ENCODE results near the gene ARSG. TPM values are rescaled to one million over a fixed set of nuclear protein-coding genes. Genes with fewer than 3 reads are reported as not detected.

ARSG gene
- total and polyA plus RNA-seq, 2 of the 13 experiments (the other 11 are each of a cell fraction or from before 2014, with no cell fraction given) = 3.7 to 15.2 TPM

DNA sequence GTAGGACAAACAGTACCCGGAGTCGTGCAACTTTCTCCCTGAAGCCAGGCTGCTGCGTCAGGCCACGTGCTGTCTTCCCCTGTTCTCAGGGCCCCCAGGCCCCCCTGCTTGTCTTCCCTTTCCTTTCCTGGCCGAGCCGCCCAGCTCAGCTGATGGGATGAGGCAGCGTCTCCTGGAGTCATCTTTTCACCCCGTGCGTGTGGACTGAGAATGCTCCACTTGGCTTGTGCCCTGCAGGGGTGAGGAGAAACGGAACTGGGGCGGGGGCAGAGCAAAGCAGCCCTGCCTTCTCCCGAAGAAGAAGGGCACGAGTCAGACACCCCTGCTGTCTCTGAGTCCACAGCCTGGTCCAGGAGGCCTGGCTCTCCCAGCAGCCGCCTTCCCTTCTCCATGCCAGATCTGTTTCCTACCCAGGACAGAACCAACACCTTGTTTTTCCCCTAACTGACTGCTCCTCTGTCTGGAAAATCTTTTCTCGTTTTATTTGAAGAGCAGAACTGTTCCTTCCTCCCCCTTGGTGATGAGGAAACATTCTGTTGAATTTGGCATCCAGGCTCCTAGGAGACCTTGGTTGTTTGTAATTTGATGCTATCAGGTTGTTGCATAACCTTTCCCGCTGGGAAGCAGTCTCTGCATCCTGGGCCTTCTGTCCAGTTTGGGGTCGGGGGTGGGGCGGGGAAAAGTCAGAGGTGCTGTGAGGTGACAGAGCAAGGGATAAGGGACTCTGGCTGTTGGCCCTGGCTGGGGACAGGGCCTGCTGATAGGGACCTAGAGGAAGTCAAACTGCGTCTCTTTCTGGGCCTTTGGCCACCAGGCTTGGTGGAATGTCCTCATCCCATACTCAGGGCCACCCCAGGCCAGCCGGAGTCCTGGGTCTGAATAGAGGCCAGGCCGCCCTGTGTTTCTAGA is 87.2 kb downstream of the ARSG start (continued):
- TF ChIP-seq KMT2B (CRISPR knock-in tag; IDR thresholded peaks at IDR 0.05) = peak; percentile 58; the same call in 1 of the 2 replicates
- TF ChIP-seq, protein P1, sequence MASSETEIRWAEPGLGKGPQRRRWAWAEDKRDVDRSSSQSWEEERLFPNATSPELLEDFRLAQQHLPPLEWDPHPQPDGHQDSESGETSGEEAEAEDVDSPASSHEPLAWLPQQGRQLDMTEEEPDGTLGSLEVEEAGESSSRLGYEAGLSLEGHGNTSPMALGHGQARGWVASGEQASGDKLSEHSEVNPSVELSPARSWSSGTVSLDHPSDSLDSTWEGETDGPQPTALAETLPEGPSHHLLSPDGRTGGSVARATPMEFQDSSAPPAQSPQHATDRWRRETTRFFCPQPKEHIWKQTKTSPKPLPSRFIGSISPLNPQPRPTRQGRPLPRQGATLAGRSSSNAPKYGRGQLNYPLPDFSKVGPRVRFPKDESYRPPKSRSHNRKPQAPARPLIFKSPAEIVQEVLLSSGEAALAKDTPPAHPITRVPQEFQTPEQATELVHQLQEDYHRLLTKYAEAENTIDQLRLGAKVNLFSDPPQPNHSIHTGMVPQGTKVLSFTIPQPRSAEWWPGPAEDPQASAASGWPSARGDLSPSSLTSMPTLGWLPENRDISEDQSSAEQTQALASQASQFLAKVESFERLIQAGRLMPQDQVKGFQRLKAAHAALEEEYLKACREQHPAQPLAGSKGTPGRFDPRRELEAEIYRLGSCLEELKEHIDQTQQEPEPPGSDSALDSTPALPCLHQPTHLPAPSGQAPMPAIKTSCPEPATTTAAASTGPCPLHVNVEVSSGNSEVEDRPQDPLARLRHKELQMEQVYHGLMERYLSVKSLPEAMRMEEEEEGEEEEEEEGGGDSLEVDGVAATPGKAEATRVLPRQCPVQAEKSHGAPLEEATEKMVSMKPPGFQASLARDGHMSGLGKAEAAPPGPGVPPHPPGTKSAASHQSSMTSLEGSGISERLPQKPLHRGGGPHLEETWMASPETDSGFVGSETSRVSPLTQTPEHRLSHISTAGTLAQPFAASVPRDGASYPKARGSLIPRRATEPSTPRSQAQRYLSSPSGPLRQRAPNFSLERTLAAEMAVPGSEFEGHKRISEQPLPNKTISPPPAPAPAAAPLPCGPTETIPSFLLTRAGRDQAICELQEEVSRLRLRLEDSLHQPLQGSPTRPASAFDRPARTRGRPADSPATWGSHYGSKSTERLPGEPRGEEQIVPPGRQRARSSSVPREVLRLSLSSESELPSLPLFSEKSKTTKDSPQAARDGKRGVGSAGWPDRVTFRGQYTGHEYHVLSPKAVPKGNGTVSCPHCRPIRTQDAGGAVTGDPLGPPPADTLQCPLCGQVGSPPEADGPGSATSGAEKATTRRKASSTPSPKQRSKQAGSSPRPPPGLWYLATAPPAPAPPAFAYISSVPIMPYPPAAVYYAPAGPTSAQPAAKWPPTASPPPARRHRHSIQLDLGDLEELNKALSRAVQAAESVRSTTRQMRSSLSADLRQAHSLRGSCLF (CRISPR knock-in tag; IDR thresholded peaks at IDR 0.05; ENCODE audit: borderline replicate concordance) = no peak
- TF ChIP-seq, protein P2, sequence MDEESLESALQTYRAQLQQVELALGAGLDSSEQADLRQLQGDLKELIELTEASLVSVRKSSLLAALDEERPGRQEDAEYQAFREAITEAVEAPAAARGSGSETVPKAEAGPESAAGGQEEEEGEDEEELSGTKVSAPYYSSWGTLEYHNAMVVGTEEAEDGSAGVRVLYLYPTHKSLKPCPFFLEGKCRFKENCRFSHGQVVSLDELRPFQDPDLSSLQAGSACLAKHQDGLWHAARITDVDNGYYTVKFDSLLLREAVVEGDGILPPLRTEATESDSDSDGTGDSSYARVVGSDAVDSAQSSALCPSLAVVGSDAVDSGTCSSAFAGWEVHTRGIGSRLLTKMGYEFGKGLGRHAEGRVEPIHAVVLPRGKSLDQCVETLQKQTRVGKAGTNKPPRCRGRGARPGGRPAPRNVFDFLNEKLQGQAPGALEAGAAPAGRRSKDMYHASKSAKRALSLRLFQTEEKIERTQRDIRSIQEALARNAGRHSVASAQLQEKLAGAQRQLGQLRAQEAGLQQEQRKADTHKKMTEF (CRISPR knock-in tag; IDR thresholded peaks at IDR 0.05) = peak; percentile 92
- TF ChIP-seq ZC3H13 (CRISPR knock-in tag; IDR thresholded peaks at IDR 0.05) = peak; percentile 79
- no peak; the same call in 1 of the 2 replicates for TF ChIP-seq EEA1 (CRISPR knock-in tag; IDR thresholded peaks at IDR 0.05; ENCODE audit: borderline replicate concordance)
- TF ChIP-seq, protein P3, sequence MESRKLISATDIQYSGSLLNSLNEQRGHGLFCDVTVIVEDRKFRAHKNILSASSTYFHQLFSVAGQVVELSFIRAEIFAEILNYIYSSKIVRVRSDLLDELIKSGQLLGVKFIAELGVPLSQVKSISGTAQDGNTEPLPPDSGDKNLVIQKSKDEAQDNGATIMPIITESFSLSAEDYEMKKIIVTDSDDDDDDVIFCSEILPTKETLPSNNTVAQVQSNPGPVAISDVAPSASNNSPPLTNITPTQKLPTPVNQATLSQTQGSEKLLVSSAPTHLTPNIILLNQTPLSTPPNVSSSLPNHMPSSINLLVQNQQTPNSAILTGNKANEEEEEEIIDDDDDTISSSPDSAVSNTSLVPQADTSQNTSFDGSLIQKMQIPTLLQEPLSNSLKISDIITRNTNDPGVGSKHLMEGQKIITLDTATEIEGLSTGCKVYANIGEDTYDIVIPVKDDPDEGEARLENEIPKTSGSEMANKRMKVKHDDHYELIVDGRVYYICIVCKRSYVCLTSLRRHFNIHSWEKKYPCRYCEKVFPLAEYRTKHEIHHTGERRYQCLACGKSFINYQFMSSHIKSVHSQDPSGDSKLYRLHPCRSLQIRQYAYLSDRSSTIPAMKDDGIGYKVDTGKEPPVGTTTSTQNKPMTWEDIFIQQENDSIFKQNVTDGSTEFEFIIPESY (CRISPR knock-in tag; IDR thresholded peaks at IDR 0.05) = peak; percentile 65
- TF ChIP-seq, protein P4, sequence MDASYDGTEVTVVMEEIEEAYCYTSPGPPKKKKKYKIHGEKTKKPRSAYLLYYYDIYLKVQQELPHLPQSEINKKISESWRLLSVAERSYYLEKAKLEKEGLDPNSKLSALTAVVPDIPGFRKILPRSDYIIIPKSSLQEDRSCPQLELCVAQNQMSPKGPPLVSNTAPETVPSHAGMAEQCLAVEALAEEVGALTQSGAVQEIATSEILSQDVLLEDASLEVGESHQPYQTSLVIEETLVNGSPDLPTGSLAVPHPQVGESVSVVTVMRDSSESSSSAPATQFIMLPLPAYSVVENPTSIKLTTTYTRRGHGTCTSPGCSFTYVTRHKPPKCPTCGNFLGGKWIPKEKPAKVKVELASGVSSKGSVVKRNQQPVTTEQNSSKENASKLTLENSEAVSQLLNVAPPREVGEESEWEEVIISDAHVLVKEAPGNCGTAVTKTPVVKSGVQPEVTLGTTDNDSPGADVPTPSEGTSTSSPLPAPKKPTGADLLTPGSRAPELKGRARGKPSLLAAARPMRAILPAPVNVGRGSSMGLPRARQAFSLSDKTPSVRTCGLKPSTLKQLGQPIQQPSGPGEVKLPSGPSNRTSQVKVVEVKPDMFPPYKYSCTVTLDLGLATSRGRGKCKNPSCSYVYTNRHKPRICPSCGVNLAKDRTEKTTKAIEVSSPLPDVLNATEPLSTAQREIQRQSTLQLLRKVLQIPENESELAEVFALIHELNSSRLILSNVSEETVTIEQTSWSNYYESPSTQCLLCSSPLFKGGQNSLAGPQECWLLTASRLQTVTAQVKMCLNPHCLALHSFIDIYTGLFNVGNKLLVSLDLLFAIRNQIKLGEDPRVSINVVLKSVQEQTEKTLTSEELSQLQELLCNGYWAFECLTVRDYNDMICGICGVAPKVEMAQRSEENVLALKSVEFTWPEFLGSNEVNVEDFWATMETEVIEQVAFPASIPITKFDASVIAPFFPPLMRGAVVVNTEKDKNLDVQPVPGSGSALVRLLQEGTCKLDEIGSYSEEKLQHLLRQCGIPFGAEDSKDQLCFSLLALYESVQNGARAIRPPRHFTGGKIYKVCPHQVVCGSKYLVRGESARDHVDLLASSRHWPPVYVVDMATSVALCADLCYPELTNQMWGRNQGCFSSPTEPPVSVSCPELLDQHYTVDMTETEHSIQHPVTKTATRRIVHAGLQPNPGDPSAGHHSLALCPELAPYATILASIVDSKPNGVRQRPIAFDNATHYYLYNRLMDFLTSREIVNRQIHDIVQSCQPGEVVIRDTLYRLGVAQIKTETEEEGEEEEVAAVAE (CRISPR knock-in tag; IDR thresholded peaks at IDR 0.05; ENCODE audit: borderline replicate concordance) = peak; percentile 19
- peak; percentile 99 for TF ChIP-seq RXRB (CRISPR knock-in tag; IDR thresholded peaks at IDR 0.05; ENCODE audit: borderline replicate concordance)
- TF ChIP-seq ZFP41 (CRISPR knock-in tag; IDR thresholded peaks at IDR 0.05; ENCODE audit: borderline replicate concordance) = no peak; the same call in 1 of the 2 replicates
- peak; percentile 57 for TF ChIP-seq JUND (CRISPR knock-in tag; IDR thresholded peaks at IDR 0.05)
- peak; percentile 65 for TF ChIP-seq ASH2L (IDR thresholded peaks at IDR 0.05; ENCODE audit: insufficient read length, low read depth, low read length)
- no peak for TF ChIP-seq MLLT10 (CRISPR knock-in tag; IDR thresholded peaks at IDR 0.05)
- no peak for TF ChIP-seq HNRNPUL1 (IDR thresholded peaks at IDR 0.05; ENCODE audit: low read depth, low read length)
- peak; percentile 81; the same call in 1 of the 2 replicates for TF ChIP-seq ZNF234 (CRISPR knock-in tag; conservative IDR thresholded peaks at IDR 0.05)
- peak; percentile 69; the same call in 1 of the 2 replicates for TF ChIP-seq ZMYM2 (CRISPR knock-in tag; IDR thresholded peaks at IDR 0.05)
